ENCODE results near the gene PHACTR3. TPM values are rescaled to one million over a fixed set of nuclear protein-coding genes. Genes with fewer than 3 reads are reported as not detected.

The PHACTR3 gene
- total and polyA plus RNA-seq, 10 donors: 1.4 to 15.0 (median 8.6) TPM

DNA sequence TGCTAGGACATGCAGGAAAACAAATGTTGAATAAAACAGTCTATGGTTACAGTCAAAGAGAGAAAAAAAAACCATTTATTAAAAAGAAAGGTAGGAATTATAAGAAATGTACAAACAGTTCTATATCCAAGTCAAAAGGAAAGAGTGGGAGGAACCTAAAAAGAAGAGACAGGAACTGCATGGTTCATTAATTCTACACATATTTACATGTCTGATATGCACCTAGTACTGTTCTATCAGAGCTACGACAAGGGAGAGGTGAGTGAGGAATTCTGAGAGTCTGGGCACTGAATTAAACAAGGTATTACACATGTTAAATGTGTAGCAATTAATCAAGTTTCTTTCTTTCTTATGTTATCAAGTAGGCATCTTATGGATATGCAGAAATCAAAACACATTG is 287.2 kb downstream of the PHACTR3 start:
- no peak overlapping the region for H3K27ac ChIP-seq
- peaks cover 0 to 15% (median 0%) of the 10 kb centered on the region in 6 donors for H3K4me1 ChIP-seq
- intact Hi-C loops (cut with DNase I; ENCODE audit: low total_unique reads): no loop called here
- H3K27me3 ChIP-seq (replicated peaks in 1 of 7): no peaks in the 10 kb centered on the region
- 70 to 82% (median 74%) methylated on average over 1 of the region's 1 CpG for WGBS, 5 donors
- TF ChIP-seq POLR2A (IDR thresholded peaks at IDR 0.05) (no peak), POLR2AphosphoS5 (IDR thresholded peaks at IDR 0.05) (no peak)
- TF ChIP-seq, protein P1, sequence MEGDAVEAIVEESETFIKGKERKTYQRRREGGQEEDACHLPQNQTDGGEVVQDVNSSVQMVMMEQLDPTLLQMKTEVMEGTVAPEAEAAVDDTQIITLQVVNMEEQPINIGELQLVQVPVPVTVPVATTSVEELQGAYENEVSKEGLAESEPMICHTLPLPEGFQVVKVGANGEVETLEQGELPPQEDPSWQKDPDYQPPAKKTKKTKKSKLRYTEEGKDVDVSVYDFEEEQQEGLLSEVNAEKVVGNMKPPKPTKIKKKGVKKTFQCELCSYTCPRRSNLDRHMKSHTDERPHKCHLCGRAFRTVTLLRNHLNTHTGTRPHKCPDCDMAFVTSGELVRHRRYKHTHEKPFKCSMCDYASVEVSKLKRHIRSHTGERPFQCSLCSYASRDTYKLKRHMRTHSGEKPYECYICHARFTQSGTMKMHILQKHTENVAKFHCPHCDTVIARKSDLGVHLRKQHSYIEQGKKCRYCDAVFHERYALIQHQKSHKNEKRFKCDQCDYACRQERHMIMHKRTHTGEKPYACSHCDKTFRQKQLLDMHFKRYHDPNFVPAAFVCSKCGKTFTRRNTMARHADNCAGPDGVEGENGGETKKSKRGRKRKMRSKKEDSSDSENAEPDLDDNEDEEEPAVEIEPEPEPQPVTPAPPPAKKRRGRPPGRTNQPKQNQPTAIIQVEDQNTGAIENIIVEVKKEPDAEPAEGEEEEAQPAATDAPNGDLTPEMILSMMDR (IDR thresholded peaks at IDR 0.05 in 8 of 11, conservative IDR thresholded peaks at IDR 0.05 in 3 of 11): no peak
- no peak for DNase-seq
- no peak overlapping the region for H3K4me3 ChIP-seq
- peaks cover 0 to 3% (median 0%) of the 10 kb centered on the region in 8 donors for H3K9me3 ChIP-seq
- H3K36me3 ChIP-seq: no peaks in the 10 kb centered on the region

DNA sequence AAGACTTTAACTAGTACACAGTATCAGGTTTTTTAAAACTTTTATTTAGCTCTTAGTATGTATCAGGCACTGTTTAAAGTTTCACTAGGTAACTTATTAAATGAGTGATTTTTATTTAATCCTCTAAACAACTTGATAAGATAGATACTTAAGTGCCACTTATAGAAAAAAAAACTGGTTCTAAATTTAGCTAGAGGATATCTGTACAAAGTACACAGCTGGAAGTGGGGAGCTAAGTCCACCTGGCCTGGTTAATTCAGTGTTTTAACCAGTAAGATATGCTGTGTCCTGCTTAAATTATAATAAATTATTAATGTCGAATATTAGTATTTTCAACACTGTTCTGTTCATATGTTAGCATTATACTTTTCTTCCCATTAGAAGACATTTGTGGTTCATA is 291.6 kb downstream of the PHACTR3 start:
- WGBS, 5 donors: 91 to 97% (median 96%) methylated on average over 1 of the region's 1 CpG
- H3K27ac ChIP-seq: no peak overlapping the region
- intact Hi-C loops (cut with DNase I; ENCODE audit: low total_unique reads): no loop called here

More for the DNA sequence above, 291.6 kb downstream of the PHACTR3 start:
- no peaks in the 10 kb centered on the region for H3K36me3 ChIP-seq
- no peak for DNase-seq
- H3K9me3 ChIP-seq: peaks cover 0 to 7% (median 0%) of the 10 kb centered on the region in 8 donors
- H3K27me3 ChIP-seq (replicated peaks in 1 of 7): no peaks in the 10 kb centered on the region
- H3K4me1 ChIP-seq: peaks cover 0 to 11% (median 0%) of the 10 kb centered on the region in 6 donors
- TF ChIP-seq POLR2A (IDR thresholded peaks at IDR 0.05) (no peak), POLR2AphosphoS5 (IDR thresholded peaks at IDR 0.05) (no peak)
- TF ChIP-seq, protein P1 (IDR thresholded peaks at IDR 0.05 in 8 of 11, conservative IDR thresholded peaks at IDR 0.05 in 3 of 11): no peak
- H3K4me3 ChIP-seq: no peak overlapping the region

Small RNA genes within 50 kb of the gene (small RNA-seq; reads per million reads assigned to genes)
- 0 reads per million in 4 donors for gene RNU7-141P

Measured in spleen (tissue), 11 donors.